Activated T-helper 1 cell treated with anti-CD3 and anti-CD28 coated beads, Interleukin-12 subunit alpha, Interleukin-12 subunit beta, Interleukin-2, Interleukin-4 antibody, amounts not matched to agents 30 ng/mL and 10 ng/mL and 1 ng/mL, durations not matched to agents 14 hours and 24 hours and 36 hours (primary cell): ENCODE measurements around the gene TMX4. TPM values are rescaled to one million over a fixed set of nuclear protein-coding genes. Genes with fewer than 3 reads are reported as not detected.

Experiments
- DNase-seq: peaks from one replicate; pipeline ENCODE4 v3.0.0; 2021; ENCODE audit warnings: low spot score
- H3K27ac Mint-ChIP-seq: one replicate; pipeline ENCODE4 v1.8.0; 2021; ENCODE audit warnings: mild to moderate bottlenecking, mixed read lengths
- H3K27me3 Mint-ChIP-seq: one replicate; pipeline ENCODE4 v1.8.0; 2022; ENCODE audit warnings: mild to moderate bottlenecking, moderate library complexity, mixed read lengths; ENCODE audit not compliant: insufficient read depth
- H3K36me3 Mint-ChIP-seq: one replicate; pipeline ENCODE4 v1.8.0; 2021; ENCODE audit warnings: low read depth, mixed read lengths
- H3K4me1 Mint-ChIP-seq: one replicate; pipeline ENCODE4 v1.8.0; 2021; ENCODE audit warnings: low read depth, mixed read lengths
- H3K4me3 Mint-ChIP-seq: one replicate; pipeline ENCODE4 v1.8.0; 2021; ENCODE audit warnings: mild to moderate bottlenecking, moderate library complexity, mixed read lengths
- H3K9me3 Mint-ChIP-seq: one replicate; pipeline ENCODE4 v1.8.0; 2021; ENCODE audit warnings: mixed read lengths
- intact Hi-C: fragments of 100-400 bp; cut with micrococcal nuclease; formaldehyde crosslinking; loops from one replicate; pipeline ENCODE4 v1.15.1; 2024
- total RNA-seq: library from RNA; stranded (reverse); gene quantifications from 2 replicates; pipeline ENCODE4 v1.2.3, GENCODE V29; 2022

TMX4 gene
- total RNA-seq, 1 donor from 2014 or later, result 30.4 TPM

GRCh38 chr20:7939663-7940062 is 79.9 kb downstream of the TMX4 start:
- intact Hi-C loops, result loop anchor here (5.0 kb wide), 1 partner anchor 103 kb away; no protein-coding TSS in a partner anchor
- Mint-ChIP-seq H3K4me3 (no peak overlapping the region), H3K4me1 (no peaks in the 10 kb centered on the region), H3K9me3 (no peaks in the 10 kb centered on the region), H3K27me3 (peaks cover 3% of the 10 kb centered on the region), H3K36me3 (no peaks in the 10 kb centered on the region), H3K27ac (no peak overlapping the region)
- no peak for DNase-seq

DNA sequence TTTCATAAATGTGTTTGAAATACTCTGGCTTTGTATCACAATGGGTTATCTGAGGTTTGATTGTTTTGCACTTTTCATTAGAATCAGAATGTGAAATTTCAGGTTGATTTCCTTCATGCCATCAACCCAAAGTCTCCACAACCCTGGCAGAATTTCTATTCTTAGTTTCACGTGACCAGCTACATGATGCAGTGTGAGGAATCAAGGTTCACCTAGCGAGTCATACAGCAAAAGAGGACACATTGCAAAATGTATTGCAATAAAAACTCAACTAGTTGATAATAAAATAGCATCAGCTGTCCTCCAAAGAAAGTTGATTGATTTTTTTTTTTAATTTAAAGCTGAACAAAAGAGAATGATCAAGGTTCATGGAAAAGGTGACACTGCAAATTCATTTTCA is 81.5 kb downstream of the TMX4 start:
- DNase-seq, result no peak
- Mint-ChIP-seq H3K36me3 (no peaks in the 10 kb centered on the region), H3K4me3 (no peak overlapping the region), H3K27me3 (peaks cover 3% of the 10 kb centered on the region), H3K4me1 (no peaks in the 10 kb centered on the region), H3K9me3 (no peaks in the 10 kb centered on the region), H3K27ac (no peak overlapping the region)
- intact Hi-C loops, result loop anchor here (5.0 kb wide), 1 partner anchor 104 kb away; no protein-coding TSS in a partner anchor

DNA sequence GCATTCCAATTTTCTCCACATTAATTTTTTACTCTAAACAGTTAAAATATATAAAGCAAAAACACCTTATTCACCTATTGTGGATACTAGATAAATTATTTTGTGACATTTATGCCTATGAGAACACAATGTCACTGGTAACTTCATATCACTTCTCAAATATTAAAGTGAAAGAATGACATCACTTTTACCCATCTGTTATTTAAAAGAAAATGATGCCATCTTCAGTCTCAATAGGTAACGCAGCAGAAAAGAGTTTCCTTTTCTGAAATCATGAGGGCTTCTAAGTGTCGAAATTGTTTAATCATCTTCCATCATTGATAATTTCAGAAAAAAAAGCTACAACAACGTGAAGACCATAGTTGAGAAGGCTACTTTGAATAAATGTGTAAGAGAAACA is 82.2 kb downstream of the TMX4 start:
- intact Hi-C loops, result loop anchor here (5.0 kb wide), 1 partner anchor 105 kb away; no protein-coding TSS in a partner anchor
- H3K36me3 Mint-ChIP-seq, result no peaks in the 10 kb centered on the region
- peaks cover 3% of the 10 kb centered on the region for H3K27me3 Mint-ChIP-seq
- no peak for DNase-seq
- H3K4me1 Mint-ChIP-seq, result no peaks in the 10 kb centered on the region
- no peak overlapping the region for H3K27ac Mint-ChIP-seq
- no peaks in the 10 kb centered on the region for H3K9me3 Mint-ChIP-seq
- no peak overlapping the region for H3K4me3 Mint-ChIP-seq

DNA sequence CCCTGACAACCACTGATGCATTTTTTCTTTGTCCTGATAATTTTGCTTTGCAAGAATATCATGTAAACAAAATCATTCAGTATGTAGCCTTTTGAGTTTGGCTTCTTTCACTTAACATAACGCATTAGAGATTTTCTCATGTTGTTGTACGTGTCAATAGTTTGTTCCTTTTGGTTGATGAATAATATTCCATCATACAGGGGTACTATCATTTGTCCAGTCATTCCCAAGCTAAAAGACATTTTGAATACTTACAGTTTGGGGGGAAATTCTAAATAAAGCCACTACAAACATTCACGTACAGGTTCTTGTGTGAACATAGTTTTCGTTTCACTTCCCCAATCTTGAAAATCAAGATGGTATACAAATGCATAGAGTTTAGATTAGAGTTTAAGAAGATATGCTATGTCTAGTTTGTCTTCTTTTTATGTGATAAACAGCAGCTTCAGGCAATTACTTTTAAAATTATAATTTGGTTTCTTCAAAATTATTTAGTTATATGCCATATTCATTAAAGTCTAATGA is 84.5 kb downstream of the TMX4 start:
- no peak overlapping the region for H3K4me3 Mint-ChIP-seq
- no peaks in the 10 kb centered on the region for H3K4me1 Mint-ChIP-seq
- no peak overlapping the region for H3K27ac Mint-ChIP-seq
- no peaks in the 10 kb centered on the region for H3K9me3 Mint-ChIP-seq
- no peaks in the 10 kb centered on the region for H3K36me3 Mint-ChIP-seq
- intact Hi-C loops, result loop anchor here (5.0 kb wide), 1 partner anchor 107 kb away; no protein-coding TSS in a partner anchor
- H3K27me3 Mint-ChIP-seq, result peaks cover 3% of the 10 kb centered on the region
- no peak for DNase-seq

DNA sequence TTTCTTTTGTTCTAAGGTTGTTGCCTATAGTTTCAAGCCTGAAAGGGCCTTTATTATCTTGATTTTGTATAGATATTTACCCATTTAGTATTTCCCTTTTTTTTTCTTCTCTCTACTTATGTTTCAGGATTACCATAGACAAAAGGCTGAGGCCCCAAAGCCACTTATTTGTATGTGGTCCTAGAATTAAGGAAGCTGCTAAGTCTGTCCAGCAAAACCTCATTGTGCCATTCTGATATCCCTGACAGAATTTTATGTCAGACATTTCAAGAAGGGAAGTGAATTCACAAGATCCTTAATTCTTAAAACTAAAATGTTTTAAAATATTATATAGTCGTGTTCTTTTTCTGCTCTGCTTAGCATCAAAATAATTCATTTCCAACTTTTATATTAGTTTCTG is 86.2 kb downstream of the TMX4 start:
- Mint-ChIP-seq H3K27ac (no peak overlapping the region), H3K9me3 (no peaks in the 10 kb centered on the region), H3K4me3 (no peak overlapping the region), H3K36me3 (no peaks in the 10 kb centered on the region), H3K4me1 (no peaks in the 10 kb centered on the region), H3K27me3 (peaks cover 3% of the 10 kb centered on the region)
- intact Hi-C loops, result no loop called here
- DNase-seq, result no peak

GRCh38 chr20:7930343-7930742 is 89.2 kb downstream of the TMX4 start:
- no peaks in the 10 kb centered on the region for H3K9me3 Mint-ChIP-seq
- no peak overlapping the region for H3K27ac Mint-ChIP-seq
- no peaks in the 10 kb centered on the region for H3K4me1 Mint-ChIP-seq
- H3K4me3 Mint-ChIP-seq, result no peak overlapping the region
- H3K36me3 Mint-ChIP-seq, result no peaks in the 10 kb centered on the region
- no peaks in the 10 kb centered on the region for H3K27me3 Mint-ChIP-seq
- no peak for DNase-seq
- intact Hi-C loops, result no loop called here

Other genes with a start within 250 kb of the TMX4 start
- not detected in 2 replicates for gene HAO1, start 79.3 kb downstream of the TMX4 start, total RNA-seq
- gene PLCB1, start 112.5 kb upstream of the TMX4 start, total RNA-seq, result 3.2 and 5.3 TPM in 2 replicates